ENCODE measurements around the gene OR2AJ1.

The OR2AJ1 gene

DNA sequence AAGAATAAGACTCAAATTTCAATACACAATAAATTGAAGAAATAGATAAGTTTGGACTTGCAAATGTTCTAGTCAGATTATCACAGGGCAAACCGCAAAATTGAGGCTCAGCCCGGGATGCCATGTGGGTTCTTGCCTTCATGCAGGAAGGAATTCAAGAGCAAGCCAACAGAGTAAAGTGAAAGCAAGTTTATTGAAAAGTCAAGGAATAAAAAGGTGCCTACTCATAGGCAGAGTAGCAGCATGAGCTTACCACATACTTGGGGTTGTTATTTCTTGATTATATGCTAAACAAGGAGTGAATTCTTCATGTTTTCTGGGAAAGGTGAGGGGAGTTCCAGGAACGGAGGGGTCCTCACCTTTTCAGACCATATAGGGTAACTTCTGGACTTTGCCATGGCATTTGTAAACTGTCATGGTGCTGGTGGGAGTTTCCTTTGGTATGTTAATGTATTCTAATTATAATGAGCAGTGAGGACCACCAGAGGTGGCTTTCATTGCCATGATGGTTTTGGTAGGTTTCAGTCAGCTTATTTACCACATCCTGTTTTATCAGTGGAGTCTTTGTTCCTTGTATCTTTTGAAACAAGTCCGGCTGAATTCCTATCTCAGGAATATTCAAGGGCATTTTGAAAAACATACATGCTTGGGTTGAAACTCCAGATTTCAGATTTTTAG, 38.4 kb downstream of the OR2AJ1 start:
- no peak for DNase-seq

DNA sequence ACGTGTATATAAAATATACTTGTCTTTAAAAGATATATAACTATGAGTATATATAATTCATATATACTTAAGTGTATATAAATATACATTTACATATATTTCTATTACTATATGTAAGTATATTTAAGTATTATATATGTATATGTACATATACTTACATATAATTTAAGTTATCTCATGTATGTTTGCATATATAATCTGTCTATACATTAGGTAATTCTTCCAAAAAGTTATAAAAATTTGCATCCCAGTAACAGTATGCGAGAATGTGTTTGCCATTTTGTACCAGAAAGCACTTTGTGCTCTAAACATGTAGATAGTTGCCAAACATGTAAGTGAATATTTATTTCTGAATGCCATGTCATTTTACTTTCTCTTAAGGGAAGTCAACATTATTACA, 40.2 kb downstream of the OR2AJ1 start, which contains the start of gene OR2AK2:
TSS of gene OR2AK2 (plus strand) at position 301 of the 400 bp plus-strand sequence. CDS start 144 bp downstream, outside the sequence.
- DNase-seq, result no peak

DNA sequence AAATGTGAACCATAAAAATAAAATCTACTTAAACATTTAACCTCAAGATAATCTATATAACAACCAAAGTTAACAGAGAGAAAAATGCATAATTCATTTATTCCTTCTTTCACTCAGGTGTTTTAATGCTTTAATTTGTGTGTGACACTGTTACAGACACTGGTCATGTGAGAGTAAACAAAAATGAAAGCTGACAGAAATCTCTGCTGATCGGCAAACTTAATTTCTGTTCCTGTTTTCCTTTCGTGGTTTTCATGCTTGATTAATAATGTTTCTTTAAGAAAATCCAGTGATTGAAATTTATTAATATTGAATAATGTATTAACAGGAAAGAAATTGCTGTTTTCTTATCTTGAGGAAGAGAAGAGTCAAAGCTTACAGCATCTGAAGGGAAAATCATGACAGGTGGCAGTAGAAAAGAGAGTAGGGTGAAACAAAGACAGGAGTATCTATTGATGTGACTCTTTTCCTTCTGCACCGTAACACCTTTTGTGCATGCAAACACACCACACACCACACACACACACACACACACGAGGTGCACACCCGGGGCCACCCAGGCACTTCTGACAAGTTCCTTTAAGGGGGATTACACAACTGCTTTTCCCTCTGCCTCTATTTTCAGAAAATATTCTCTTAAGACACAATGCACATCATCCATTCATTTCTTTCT, 42.0 kb downstream of the OR2AJ1 start:
- DNase-seq, result no peak

Measured in NCI-H345 (cell line).